Mucosa of stomach (tissue), 1 donor: ENCODE results near the gene KSR2.
"Not testable (repeated sequence)": the region's sequence is repeated elsewhere in the genome, so short reads cannot be mapped to it uniquely, and the experiment has no call there.

ENCODE experiments used
- H3K27me3 ChIP-seq: one replicate; pipeline ENCODE4 v1.7.0; 2013; ENCODE audit warnings: mild to moderate bottlenecking, low read length; ENCODE audit not compliant: control insufficient read depth, insufficient read depth
- H3K36me3 ChIP-seq: one replicate; pipeline ENCODE4 v1.7.0; 2013; ENCODE audit warnings: low read length; ENCODE audit not compliant: control insufficient read depth, insufficient read depth
- H3K4me1 ChIP-seq: one replicate; pipeline ENCODE4 v1.7.0; 2013; ENCODE audit warnings: mild to moderate bottlenecking, low read length; ENCODE audit not compliant: control insufficient read depth, insufficient read depth
- H3K4me3 ChIP-seq: one replicate; pipeline ENCODE4 v1.7.0; 2013; ENCODE audit warnings: low read length
- H3K9ac ChIP-seq: one replicate; pipeline ENCODE4 v1.7.0; 2013; ENCODE audit warnings: mild to moderate bottlenecking, low read length, moderate library complexity
- H3K9me3 ChIP-seq: one replicate; pipeline ENCODE4 v1.7.0; 2013; ENCODE audit warnings: mild to moderate bottlenecking, low read length, moderate library complexity; ENCODE audit not compliant: control insufficient read depth
- donor health status: Pancreatic carcinoma.

Gene KSR2

DNA sequence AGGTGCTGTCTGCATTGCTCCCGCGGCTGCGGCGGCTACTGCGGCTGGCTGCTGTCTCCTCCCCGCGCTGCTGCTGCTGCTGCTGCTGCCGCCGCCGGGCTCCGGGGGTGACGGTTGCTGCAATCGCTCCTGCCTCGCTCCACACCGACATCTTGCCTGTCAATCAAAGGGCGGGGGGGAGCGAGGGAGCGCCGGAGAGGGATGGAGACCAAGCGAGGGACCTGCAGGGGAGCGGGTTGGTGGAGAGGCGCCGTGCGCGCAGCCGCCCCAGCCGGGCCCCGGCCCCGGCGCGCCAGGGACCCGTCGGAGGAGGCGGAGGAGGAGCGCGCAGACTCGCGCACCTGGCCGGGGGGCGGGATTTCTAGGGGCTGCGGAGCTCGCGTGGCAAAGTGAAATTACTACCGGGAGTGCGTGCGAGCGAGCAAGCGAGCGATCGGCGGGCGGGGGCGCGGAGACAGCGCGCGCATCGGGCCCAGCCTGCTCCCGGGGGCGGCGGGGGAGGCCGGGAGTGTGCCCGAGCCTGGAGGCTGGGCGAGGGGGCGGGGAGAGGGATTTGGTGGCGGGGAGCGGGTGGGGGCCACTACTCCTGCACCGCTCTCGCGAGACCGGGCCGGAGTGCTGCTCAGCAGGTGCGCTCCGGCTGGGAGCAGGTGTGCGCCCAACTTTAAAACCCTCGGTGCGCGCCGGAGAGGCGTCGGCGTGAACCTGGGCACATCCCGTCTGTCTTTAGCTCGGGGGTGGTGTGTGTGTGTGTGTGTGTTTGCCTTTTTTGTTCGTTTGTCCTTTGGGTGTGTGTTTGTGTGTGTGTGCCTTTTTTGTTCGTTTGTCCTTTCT is at the start of gene KSR2:
KSR2 (minus strand) TSS at position 165 of the 834 bp plus-strand sequence. CDS start 735 bp downstream, outside the sequence.
- Histone ChIP-seq H3K4me1 (peaks cover 6% of the 10 kb centered on the region), H3K27me3 (peaks cover 11% of the 10 kb centered on the region), H3K36me3 (no peaks in the 10 kb centered on the region), H3K9me3 (peaks cover 5% of the 10 kb centered on the region), H3K9ac (peak within 1 kb of the TSS; percentile 27), H3K4me3 (no peak within 1 kb of the TSS)

DNA sequence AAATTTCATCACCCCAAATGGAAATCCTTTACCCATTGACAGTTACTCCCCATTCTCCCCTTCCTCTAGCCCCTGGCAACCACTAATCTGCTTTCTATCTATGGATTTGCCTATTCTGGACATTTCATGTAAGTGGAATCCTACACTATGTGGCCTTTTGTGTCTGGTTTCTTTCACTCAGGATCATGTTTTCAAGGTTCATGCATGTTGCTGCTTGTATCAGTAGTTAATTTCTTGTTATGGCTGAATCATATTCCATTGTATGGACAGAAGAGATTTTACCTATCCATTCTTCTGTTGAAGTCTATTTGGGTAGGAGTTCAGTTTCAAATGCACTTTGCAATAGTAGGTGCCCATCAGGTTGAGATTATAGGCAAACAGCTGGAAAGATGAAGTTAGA is 49.1 kb upstream of the KSR2 start:
- Histone ChIP-seq H3K9ac (no peak overlapping the region), H3K36me3 (no peaks in the 10 kb centered on the region), H3K27me3 (no peaks in the 10 kb centered on the region), H3K4me3 (no peak overlapping the region), H3K4me1 (peaks cover 10% of the 10 kb centered on the region), H3K9me3 (no peaks in the 10 kb centered on the region)

DNA sequence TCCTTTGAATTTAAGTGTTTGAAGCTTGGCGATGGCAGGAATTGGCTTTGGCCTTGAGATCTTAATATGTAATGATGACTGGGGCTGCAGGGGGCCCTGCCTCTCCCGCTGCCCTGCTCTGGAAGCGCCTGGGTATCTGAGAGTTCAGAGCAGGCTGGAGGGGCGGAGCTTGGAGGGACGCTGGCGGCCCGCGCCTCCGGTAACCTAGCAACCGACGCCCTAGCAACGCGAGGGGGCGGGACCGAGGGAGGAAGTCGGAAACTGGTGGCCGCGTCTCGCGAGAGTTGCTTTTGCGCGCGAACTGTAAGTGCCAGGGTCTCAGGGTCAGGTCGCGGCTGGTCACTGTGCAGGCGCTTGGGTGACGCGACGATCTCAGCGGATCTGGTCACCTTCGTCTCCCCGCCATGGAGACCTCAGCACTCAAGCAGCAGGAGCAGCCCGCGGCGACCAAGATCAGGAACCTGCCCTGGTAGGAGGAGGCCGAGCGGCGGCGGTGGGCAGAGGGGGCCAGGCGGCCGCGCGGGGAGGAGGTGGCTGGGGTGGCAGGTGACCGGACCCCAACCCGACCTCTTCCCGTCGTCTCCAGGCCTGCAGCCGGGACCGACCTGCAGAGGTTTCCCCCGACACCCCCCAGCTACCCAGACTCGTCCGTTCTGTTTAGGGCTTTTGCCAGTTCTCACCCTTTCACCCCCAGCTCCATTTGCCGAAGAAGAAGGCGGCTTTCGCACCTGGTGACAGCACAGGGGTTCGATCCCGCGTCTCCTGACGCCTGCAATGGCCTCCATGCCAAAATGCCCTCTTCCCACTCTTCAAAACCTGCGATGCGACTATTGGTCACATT is 47.9 kb upstream of the KSR2 start, which contains the start of gene RFC5:
RFC5 (plus strand) TSS at position 280 of the 841 bp plus-strand sequence; CDS start at position 405, 125 bp downstream.
- H3K9ac ChIP-seq: peak within 1 kb of the TSS; percentile 73
- peak within 1 kb of the TSS; percentile 60 for H3K4me3 ChIP-seq
- no peaks in the 10 kb centered on the region for H3K9me3 ChIP-seq
- peaks cover 10% of the 10 kb centered on the region for H3K4me1 ChIP-seq
- H3K27me3 ChIP-seq: no peaks in the 10 kb centered on the region
- H3K36me3 ChIP-seq: no peaks in the 10 kb centered on the region

DNA sequence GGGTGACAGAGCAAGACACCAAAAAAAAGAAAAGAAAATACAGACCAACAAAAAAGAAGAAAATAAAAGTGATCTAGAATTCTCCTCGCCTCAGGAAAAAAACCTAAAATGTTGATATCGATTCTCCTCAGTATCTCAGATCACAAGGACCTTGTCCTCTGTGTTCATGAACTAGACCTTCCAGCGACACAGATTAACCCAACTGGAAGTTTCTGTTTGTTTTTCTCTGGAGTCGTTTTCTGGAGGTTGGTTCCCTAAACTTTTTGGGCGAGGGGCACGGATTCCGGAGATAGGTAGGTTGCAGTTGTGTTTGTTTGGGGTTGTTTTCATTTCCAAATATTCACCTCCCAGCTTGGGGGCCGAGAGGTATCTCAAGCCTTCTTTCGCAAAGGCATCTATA is 47.2 kb upstream of the KSR2 start:
- H3K4me1 ChIP-seq: peaks cover 10% of the 10 kb centered on the region
- no peaks in the 10 kb centered on the region for H3K36me3 ChIP-seq
- H3K4me3 ChIP-seq: no peak overlapping the region
- no peaks in the 10 kb centered on the region for H3K27me3 ChIP-seq
- no peaks in the 10 kb centered on the region for H3K9me3 ChIP-seq
- peak overlapping the region; percentile 14 for H3K9ac ChIP-seq

DNA sequence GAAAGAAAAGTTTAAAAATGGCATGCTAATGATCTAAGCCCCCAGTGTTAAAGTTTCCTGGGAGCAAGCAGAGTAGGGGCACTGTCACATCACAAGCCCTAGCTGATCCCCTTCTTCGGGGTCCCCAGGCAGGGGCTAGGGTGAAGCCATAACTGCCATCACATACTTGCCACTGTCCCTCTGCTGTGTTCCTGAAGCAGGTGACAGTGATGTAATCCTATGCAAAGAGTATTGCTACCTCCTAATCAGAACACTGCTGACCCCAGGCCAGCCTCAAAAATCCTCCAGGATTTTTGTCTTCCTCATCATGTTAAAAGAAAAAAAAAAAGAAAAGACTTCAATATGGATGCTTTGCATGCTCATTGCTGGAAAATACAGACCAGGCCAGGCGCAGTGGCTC is 46.5 kb upstream of the KSR2 start:
- Histone ChIP-seq H3K9me3 (no peaks in the 10 kb centered on the region), H3K27me3 (no peaks in the 10 kb centered on the region), H3K9ac (no peak overlapping the region), H3K4me1 (peaks cover 10% of the 10 kb centered on the region), H3K4me3 (no peak overlapping the region), H3K36me3 (no peaks in the 10 kb centered on the region)

DNA sequence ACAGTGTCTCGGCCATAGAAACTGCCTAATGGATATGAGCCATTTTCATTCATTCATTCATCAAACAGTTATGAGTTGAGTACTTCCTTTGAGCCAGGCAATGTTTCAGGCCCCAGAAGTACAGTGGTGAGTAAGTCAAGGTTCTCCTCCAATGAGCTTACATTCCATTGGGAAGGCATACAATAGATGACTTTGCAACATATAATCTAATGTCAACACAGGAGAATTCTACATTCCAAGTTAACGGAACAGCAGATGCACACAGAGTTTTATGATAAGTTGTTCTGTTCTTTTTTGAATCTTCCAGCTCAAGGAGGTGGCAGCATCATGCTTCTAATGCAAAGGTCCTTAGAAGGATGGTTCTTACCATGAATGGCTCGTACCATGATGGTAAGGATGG is 44.5 kb upstream of the KSR2 start:
- no peak overlapping the region for H3K9ac ChIP-seq
- H3K9me3 ChIP-seq: no peaks in the 10 kb centered on the region
- H3K36me3 ChIP-seq: no peaks in the 10 kb centered on the region
- peaks cover 10% of the 10 kb centered on the region for H3K4me1 ChIP-seq
- no peak overlapping the region for H3K4me3 ChIP-seq
- H3K27me3 ChIP-seq: no peaks in the 10 kb centered on the region

DNA sequence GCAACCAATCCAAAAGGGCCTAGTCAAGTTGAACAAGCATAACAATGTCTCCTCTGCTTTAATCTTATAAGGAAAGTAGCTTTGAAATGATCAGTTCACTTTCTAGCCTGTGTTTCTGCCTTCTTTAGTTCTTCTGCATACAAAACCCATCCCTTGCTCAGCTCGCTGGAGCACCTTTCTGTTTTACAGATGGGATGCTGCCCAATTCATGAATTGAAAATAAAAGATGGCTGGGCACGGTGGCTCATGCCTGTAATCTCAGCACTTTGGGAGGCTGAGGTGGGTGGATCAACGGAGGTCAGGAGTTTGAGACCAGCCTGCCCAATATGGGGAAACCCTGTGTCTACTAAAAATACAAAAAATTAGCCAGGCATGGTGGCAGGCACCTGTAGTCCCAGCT is 43.2 kb upstream of the KSR2 start:
- no peaks in the 10 kb centered on the region for H3K27me3 ChIP-seq
- no peaks in the 10 kb centered on the region for H3K36me3 ChIP-seq
- peaks cover 1% of the 10 kb centered on the region for H3K4me1 ChIP-seq

DNA sequence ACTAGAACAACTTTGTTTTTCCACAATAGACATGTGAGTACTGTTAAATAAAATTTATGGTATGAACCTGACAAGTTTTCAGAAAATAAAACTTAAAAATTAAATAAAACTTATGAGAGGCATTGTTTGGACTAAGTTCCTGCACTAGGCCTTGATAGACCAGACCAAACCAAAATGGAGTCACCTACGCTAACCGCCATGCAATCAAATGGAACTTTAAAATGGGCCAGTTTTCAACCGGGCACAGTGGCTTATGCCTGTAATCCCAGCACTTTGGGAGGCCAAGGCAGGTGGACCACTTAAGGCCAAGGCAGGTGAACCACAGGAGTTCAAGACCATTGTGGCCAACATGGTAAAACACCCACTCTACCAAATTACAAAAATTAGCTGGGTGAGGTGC is 42.6 kb upstream of the KSR2 start:
- Histone ChIP-seq H3K9ac (no peak overlapping the region), H3K4me1 (no peaks in the 10 kb centered on the region), H3K27me3 (no peaks in the 10 kb centered on the region), H3K9me3 (no peaks in the 10 kb centered on the region), H3K36me3 (no peaks in the 10 kb centered on the region), H3K4me3 (no peak overlapping the region)

More for the DNA sequence above, 43.2 kb upstream of the KSR2 start:
- Histone ChIP-seq H3K9me3 (no peaks in the 10 kb centered on the region), H3K4me3 (no peak overlapping the region), H3K9ac (no peak overlapping the region)

DNA sequence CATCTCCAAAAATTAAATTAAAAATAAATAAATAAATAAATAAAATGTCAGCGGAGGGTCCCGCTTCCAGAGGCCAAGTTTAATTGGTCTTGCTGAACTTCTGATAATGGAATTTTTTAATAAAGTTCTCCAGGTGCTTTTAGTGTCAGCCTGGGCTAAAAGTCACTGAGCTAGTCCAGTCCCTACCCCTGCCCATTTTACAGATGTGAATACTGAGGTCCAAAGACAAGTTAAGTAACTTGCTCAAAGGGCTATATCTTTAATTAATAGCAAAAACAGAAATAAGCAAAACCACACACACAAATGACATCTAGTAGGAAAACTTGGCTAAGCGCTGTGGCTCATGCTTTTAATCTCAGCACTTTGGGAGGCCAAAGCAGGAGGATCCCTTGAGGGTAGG is 42.1 kb upstream of the KSR2 start:
- H3K9me3 ChIP-seq: no peaks in the 10 kb centered on the region
- no peaks in the 10 kb centered on the region for H3K27me3 ChIP-seq
- H3K9ac ChIP-seq: no peak overlapping the region
- no peaks in the 10 kb centered on the region for H3K4me1 ChIP-seq
- no peaks in the 10 kb centered on the region for H3K36me3 ChIP-seq
- no peak overlapping the region for H3K4me3 ChIP-seq

DNA sequence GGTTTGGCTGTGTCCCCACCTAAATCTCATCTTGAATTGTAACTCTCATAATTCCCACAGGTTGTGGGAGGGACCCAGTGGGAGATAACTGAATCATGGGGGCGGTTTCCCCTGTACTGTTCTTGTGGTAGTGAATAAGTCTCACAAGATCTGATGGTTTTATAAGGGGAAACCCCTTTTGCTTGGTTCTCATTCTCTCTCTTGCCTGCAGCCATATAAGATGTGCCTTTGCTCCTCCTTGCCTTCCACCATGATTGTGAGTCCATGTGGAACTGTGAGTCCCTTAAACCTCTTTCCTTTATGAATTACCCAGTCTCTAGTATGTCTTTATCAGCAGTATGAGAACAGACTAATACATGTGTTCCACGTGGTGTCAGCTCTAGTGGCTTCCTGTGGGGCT is 31.0 kb upstream of the KSR2 start:
- not testable (repeated sequence) for H3K9me3 ChIP-seq, H3K4me1 ChIP-seq, H3K27me3 ChIP-seq, H3K36me3 ChIP-seq, H3K4me3 ChIP-seq, H3K9ac ChIP-seq

DNA sequence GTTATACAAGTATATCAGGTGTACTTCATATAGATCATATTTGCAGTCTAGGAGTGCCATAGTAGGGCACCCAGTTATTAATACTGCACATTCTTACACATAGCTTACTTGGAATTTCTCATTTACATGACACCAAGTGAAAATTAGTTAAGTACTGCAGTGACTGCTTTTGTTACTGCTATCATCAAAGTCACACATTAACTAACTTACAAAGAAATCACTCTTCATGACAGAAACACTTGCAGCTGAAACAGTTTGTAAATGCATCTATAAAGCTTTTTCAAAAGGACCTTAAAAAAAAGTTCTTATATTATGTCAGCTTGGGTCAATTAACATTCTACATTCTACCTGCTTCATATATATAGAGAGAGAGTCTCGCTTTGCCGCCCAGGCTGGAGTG is 29.9 kb upstream of the KSR2 start:
- no peak overlapping the region for H3K4me3 ChIP-seq
- H3K4me1 ChIP-seq: no peaks in the 10 kb centered on the region
- no peaks in the 10 kb centered on the region for H3K9me3 ChIP-seq
- no peak overlapping the region for H3K9ac ChIP-seq
- H3K27me3 ChIP-seq: no peaks in the 10 kb centered on the region
- no peaks in the 10 kb centered on the region for H3K36me3 ChIP-seq
